DOHH2 (cell line): ENCODE data around the gene SHLD1.

Experiments
- H3F3A ChIP-seq: fragments of 200-600 bp; sonication (generic), shearing (Covaris generic); 2 replicates; pipeline ENCODE4 v1.6.0; 2016; ENCODE audit warnings: antibody characterized with exemption, mild to moderate bottlenecking; ENCODE audit not compliant: control insufficient read depth, insufficient read depth
- H3K27ac ChIP-seq: fragments of 200-600 bp; sonication (generic); 2 replicates; pipeline ENCODE4 v1.5.1; 2014; ENCODE audit warnings: low read depth, mild to moderate bottlenecking, low read length, moderate library complexity
- H3K27me3 ChIP-seq: fragments of 200-600 bp; sonication (generic); 2 replicates; pipeline ENCODE4 v1.6.1; 2014; ENCODE audit warnings: mild to moderate bottlenecking, low read length, mixed read lengths; ENCODE audit not compliant: control insufficient read depth
- H3K36me3 ChIP-seq: fragments of 200-600 bp; sonication (generic); 2 replicates; pipeline ENCODE4 v1.6.1; 2014; ENCODE audit warnings: mild to moderate bottlenecking, low read length, moderate library complexity, mixed read lengths; ENCODE audit not compliant: control insufficient read depth
- H3K4me1 ChIP-seq: fragments of 200-600 bp; sonication (generic); 2 replicates; pipeline ENCODE4 v1.6.1; 2014; ENCODE audit warnings: mild to moderate bottlenecking, low read length, mixed read lengths; ENCODE audit not compliant: control insufficient read depth
- H3K4me2 ChIP-seq: fragments of 200-600 bp; sonication (generic); 2 replicates; pipeline ENCODE4 v1.6.0; 2014; ENCODE audit warnings: mild to moderate bottlenecking, low read length, moderate library complexity
- H3K4me3 ChIP-seq: fragments of 200-600 bp; sonication (generic); 2 replicates; pipeline ENCODE4 v1.5.1; 2014; ENCODE audit warnings: mild to moderate bottlenecking, low read length, mixed read lengths
- H3K79me2 ChIP-seq: fragments of 200-600 bp; sonication (generic); 2 replicates; pipeline ENCODE4 v1.6.1; 2014; ENCODE audit warnings: mild to moderate bottlenecking, low read length, mixed read lengths; ENCODE audit not compliant: control insufficient read depth
- H3K9me2 ChIP-seq: fragments of 200-600 bp; sonication (generic); replicated peaks from 2 replicates; pipeline ENCODE4 v1.6.1; 2014; ENCODE audit warnings: mild to moderate bottlenecking, low read length, mixed read lengths; ENCODE audit not compliant: control insufficient read depth
- H3K9me3 ChIP-seq: fragments of 200-600 bp; sonication (generic); 2 replicates; pipeline ENCODE4 v1.6.1; 2014; ENCODE audit warnings: antibody characterized with exemption, low read length, mixed read lengths; ENCODE audit not compliant: control insufficient read depth, insufficient read depth
- H4K20me1 ChIP-seq: fragments of 200-600 bp; sonication (generic); 2 replicates; pipeline ENCODE4 v1.6.0; 2014; ENCODE audit warnings: low read depth, mild to moderate bottlenecking, antibody characterized with exemption, low read length, moderate library complexity; ENCODE audit not compliant: control insufficient read depth, insufficient read depth
- CTCF ChIP-seq: fragments of 200-600 bp; sonication (generic); IDR thresholded peaks from one replicate; pipeline ENCODE4 v1.5.1; 2014; ENCODE audit warnings: antibody characterized with exemption, mild to moderate bottlenecking, low read depth, low read length; ENCODE audit not compliant: poor library complexity, severe bottlenecking
- EZH2phosphoT487 ChIP-seq: fragments of 200-600 bp; sonication (generic); IDR thresholded peaks from 2 replicates; pipeline ENCODE4 v1.6.1; 2017; ENCODE audit warnings: borderline replicate concordance, mild to moderate bottlenecking, antibody characterized with exemption, low read length, moderate library complexity, mixed read lengths

The SHLD1 gene

DNA sequence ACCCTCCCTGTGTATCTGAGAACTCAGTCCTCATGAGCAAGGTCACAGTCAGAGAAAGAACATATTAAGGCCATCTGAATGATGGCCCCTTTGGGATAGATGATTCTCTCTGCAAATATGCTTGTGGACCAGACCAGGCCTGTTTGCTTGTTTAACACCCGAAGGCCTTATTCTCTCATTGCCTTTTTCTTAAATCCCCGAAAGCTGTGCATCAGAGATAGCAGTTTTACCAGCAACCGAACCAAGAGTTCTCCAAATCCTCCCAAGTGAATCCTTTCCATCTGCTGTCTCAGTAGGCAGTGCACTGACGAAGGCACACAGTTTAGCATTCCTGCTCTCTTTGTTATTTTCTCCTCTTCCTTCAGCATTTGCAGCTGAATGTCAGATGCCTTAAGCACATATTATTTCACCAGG lies 120.4 kb downstream of the SHLD1 start:
- no peak overlapping the region for H3K4me3 ChIP-seq
- TF ChIP-seq CTCF (no peak), EZH2phosphoT487 (no peak)

DNA sequence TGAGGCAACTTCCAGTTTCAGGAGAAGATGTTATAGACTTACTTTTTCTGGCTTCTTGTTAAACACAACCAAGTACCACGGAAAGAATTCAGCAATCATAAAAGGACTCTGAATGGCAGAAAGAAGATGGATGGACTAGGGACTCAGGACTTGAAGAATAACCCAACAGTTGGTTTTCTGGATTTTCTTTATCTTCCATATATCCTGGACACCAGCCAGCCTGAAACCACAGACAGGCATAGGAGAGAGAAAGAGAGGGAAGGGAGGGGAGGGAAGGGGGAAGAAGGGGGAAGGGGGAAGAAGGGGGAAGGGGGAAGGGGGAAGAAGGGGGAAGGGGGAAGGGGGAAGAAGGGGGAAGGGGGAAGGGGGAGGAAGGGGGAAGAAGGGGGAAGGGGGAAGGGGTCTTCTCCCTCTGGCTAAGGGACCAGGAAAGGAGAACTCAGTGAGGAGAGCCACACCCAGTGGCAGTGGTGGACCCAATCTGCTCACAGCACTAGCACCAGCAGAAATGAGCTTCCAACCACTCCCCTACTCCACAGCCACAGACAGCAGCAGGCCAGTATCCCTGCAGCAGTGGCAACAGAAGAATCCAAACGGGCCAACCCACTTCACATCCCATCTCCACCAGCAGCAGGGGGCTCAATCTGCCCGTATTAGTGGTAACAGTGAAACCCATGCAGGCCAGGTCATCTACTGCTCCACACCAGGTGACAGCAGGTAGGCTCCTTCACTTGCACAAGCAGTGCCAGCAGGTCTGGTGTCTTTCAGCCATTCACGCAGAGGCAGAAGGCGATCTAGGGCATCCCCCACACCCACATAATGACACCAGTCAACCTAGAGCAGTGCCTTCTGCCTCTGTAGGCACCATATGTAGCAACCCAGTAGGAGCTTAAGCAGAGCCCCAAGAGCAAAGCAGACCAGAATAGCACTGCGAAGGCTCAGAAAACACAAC lies 121.5 kb downstream of the SHLD1 start:
- no peak overlapping the region for H3K4me2 ChIP-seq
- no peaks in the 10 kb centered on the region for H3K9me3 ChIP-seq
- H4K20me1 ChIP-seq: no peaks in the 10 kb centered on the region
- no peaks in the 10 kb centered on the region for H3K4me1 ChIP-seq
- no peak for TF ChIP-seq CTCF
- TF ChIP-seq EZH2phosphoT487: no peak
- no peak overlapping the region for H3K4me3 ChIP-seq
- H3K9me2 ChIP-seq: no peaks in the 10 kb centered on the region
- no peaks in the 10 kb centered on the region for H3F3A ChIP-seq
- H3K36me3 ChIP-seq: no peaks in the 10 kb centered on the region
- no peaks in the 10 kb centered on the region for H3K79me2 ChIP-seq
- H3K27ac ChIP-seq: no peak overlapping the region
- peaks cover 14% of the 10 kb centered on the region for H3K27me3 ChIP-seq

More for the DNA sequence above, 120.4 kb downstream of the SHLD1 start:
- H3K4me2 ChIP-seq: no peak overlapping the region
- H3K79me2 ChIP-seq: no peaks in the 10 kb centered on the region
- H3K9me3 ChIP-seq: no peaks in the 10 kb centered on the region
- no peak overlapping the region for H3K27ac ChIP-seq
- H3K36me3 ChIP-seq: no peaks in the 10 kb centered on the region
- no peaks in the 10 kb centered on the region for H3K4me1 ChIP-seq
- no peaks in the 10 kb centered on the region for H3K9me2 ChIP-seq
- no peaks in the 10 kb centered on the region for H4K20me1 ChIP-seq
- no peaks in the 10 kb centered on the region for H3F3A ChIP-seq
- peaks cover 14% of the 10 kb centered on the region for H3K27me3 ChIP-seq

- Histone ChIP-seq H3K9me2 (no peaks in the 10 kb centered on the region), H3K9me3 (no peaks in the 10 kb centered on the region), H3K4me2 (no peak overlapping the region), H3F3A (no peaks in the 10 kb centered on the region), H4K20me1 (no peaks in the 10 kb centered on the region), H3K27me3 (peaks cover 15% of the 10 kb centered on the region), H3K36me3 (no peaks in the 10 kb centered on the region), H3K4me3 (no peak overlapping the region), H3K79me2 (no peaks in the 10 kb centered on the region), H3K4me1 (peaks cover 6% of the 10 kb centered on the region; the same call in 1 of the 2 replicates), H3K27ac (no peak overlapping the region)
- TF ChIP-seq CTCF: no peak
- no peak for TF ChIP-seq EZH2phosphoT487
Measured at GRCh38 chr20:5877128-5877527, 126.9 kb downstream of the SHLD1 start.
